PFSK-1 (cell line): ENCODE results near the gene SPECC1.

Experiments
- POLR2AphosphoS5 ChIP-seq: IDR thresholded peaks from 2 replicates; pipeline ENCODE4 v1.6.1; 2012; ENCODE audit warnings: low read depth, mild to moderate bottlenecking, control low read depth, low read length, moderate library complexity
- REST ChIP-seq, 2 experiments: IDR thresholded peaks; 2 replicates each; pipeline versions ENCODE4 v1.6.1 to v1.8.0; 2011 to 2012; ENCODE audit warnings: low read depth in 2 of 2, low read length in 2 of 2, control low read depth in 1 of 2, inconsistent platforms in 1 of 2, mild to moderate bottlenecking in 1 of 2, moderate library complexity in 1 of 2; ENCODE audit not compliant: insufficient read depth in 1 of 2
- SIN3A ChIP-seq: IDR thresholded peaks from 2 replicates; pipeline ENCODE4 v1.6.1; 2012; ENCODE audit warnings: mild to moderate bottlenecking, low read length, moderate library complexity, borderline replicate concordance; ENCODE audit not compliant: insufficient read depth
- TAF1 ChIP-seq: IDR thresholded peaks from 2 replicates; pipeline ENCODE4 v1.6.1; 2012; ENCODE audit warnings: low read length, control low read depth, borderline replicate concordance; ENCODE audit not compliant: insufficient read depth

- TF ChIP-seq REST (IDR thresholded peaks at IDR 0.05; ENCODE audit: insufficient read depth in 1 of 2, low read depth in 2 of 2, low read length in 2 of 2) = no peak
- no peak for TF ChIP-seq TAF1
- TF ChIP-seq POLR2AphosphoS5 = no peak
- TF ChIP-seq SIN3A = no peak
Measured at GRCh38 chr17:20310481-20310880, 301.3 kb downstream of the SPECC1 start.
